Measurements from ENCODE around the gene FAM50B.
"Not testable (repeated sequence)": the region's sequence is repeated elsewhere in the genome, so short reads cannot be mapped to it uniquely, and the experiment has no call there.

Gene FAM50B

GRCh38 chr6:3848380-3848779, 793 bp upstream of the FAM50B start:
- DNase-seq (no peak), ATAC-seq (no peak)

- no peak for ATAC-seq
- DNase-seq: no peak
Measured at GRCh38 chr6:3849681-3850450, 693 bp downstream of the FAM50B start.

GRCh38 chr6:3850451-3851203, 1.5 kb downstream of the FAM50B start:
- ATAC-seq: peak; percentile 11
- peak; percentile 22 for DNase-seq

GRCh38 chr6:3851839-3852238, 2.7 kb downstream of the FAM50B start:
- DNase-seq (no peak), ATAC-seq (no peak)

- no peak for ATAC-seq
Measured at GRCh38 chr6:3852391-3852790, 3.2 kb downstream of the FAM50B start.

GRCh38 chr6:3855866-3856265, 6.7 kb downstream of the FAM50B start:
- no peak for DNase-seq
- ATAC-seq: no peak

More at GRCh38 chr6:3852391-3852790, 3.2 kb downstream of the FAM50B start:
- no peak for DNase-seq

- DNase-seq: no peak
- ATAC-seq: no peak
Measured at GRCh38 chr6:3856576-3856975, 7.4 kb downstream of the FAM50B start.

GRCh38 chr6:3857468-3858456, 8.6 kb downstream of the FAM50B start:
- no peak for DNase-seq

GRCh38 chr6:3859878-3860552, 10.8 kb downstream of the FAM50B start:
- ATAC-seq (no peak), DNase-seq (no peak)

More at GRCh38 chr6:3857468-3858456, 8.6 kb downstream of the FAM50B start:
- ATAC-seq: no peak

GRCh38 chr6:3861424-3861823, 12.3 kb downstream of the FAM50B start:
- ATAC-seq: no peak
- no peak for DNase-seq

- DNase-seq (no peak), ATAC-seq (no peak)
Measured at GRCh38 chr6:3862038-3862437, 12.9 kb downstream of the FAM50B start.

GRCh38 chr6:3863322-3863721, 14.1 kb downstream of the FAM50B start:
- not testable (repeated sequence) for DNase-seq, ATAC-seq

- DNase-seq: no peak
- no peak for ATAC-seq
Measured at GRCh38 chr6:3865463-3865862, 16.3 kb downstream of the FAM50B start.

- DNase-seq: no peak
- peak; percentile 65 for ATAC-seq
Measured at GRCh38 chr6:3867641-3868502, 18.7 kb downstream of the FAM50B start.

GRCh38 chr6:3868544-3868943, 19.4 kb downstream of the FAM50B start:
- no peak for DNase-seq
- ATAC-seq: no peak

- ATAC-seq (no peak), DNase-seq (no peak)
Measured at GRCh38 chr6:3869284-3869631, 20.1 kb downstream of the FAM50B start.

- DNase-seq: no peak
- peak; percentile 22 for ATAC-seq
Measured at GRCh38 chr6:3869632-3870527, 20.7 kb downstream of the FAM50B start.

GRCh38 chr6:3870528-3870925, 21.4 kb downstream of the FAM50B start:
- ATAC-seq: no peak
- no peak for DNase-seq

- DNase-seq: no peak
- no peak for ATAC-seq
Measured at GRCh38 chr6:3871515-3871914, 22.3 kb downstream of the FAM50B start.

- no peak for ATAC-seq
- no peak for DNase-seq
Measured at GRCh38 chr6:3871939-3872338, 22.8 kb downstream of the FAM50B start.
